ENCODE measurements around the gene DOK4. TPM values are rescaled to one million over a fixed set of nuclear protein-coding genes. Genes with fewer than 3 reads are reported as not detected.
A peak's percentile ranks its signal among the peaks of the same experiment; 100 is the strongest.
"Not testable (repeated sequence)": the region's sequence is repeated elsewhere in the genome, so short reads cannot be mapped to it uniquely, and the experiment has no call there.

DOK4 gene
- total RNA-seq, 2 experiments from 2014 or later = 4.8 to 6.4 TPM

DNA sequence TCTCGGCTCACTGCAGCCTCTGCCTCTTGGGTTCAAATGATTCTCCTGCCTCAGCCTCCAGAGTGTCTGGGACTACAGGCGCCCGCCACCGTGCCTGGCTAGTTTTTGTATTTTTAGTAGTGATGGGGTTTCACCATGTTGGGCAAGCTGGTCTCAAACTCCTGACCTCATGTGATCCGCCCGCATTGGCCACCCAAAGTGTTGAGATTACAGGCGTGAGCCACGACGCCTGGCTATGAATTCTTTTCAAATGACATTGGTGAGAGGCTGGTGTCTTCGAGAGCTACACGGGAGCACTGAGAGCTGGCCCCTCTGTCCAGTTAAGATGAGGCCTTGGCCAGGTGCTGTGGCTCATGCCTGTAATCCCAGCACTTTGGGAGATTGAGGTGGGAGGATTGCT is 13.6 kb upstream of the DOK4 start:
- H3K4me3 Mint-ChIP-seq; DNase-seq; H3K9me3 Mint-ChIP-seq (ENCODE audit: insufficient read depth); H3K36me3 Mint-ChIP-seq (ENCODE audit: low read depth); H3K27me3 Mint-ChIP-seq (ENCODE audit: low read depth): not testable (repeated sequence)
- peaks cover 17% of the 10 kb centered on the region for H3K4me1 Mint-ChIP-seq (ENCODE audit: low read depth)
- ChIA-PET CTCF (interaction anchor here (1.2 to 2.7 kb wide), 4 partner anchors 12 to 37 kb away, joined by 4 to 17 read pairs (median 8); partner anchors contain the start of gene POLR2C), POLR2A (interaction anchor here (0.6 to 0.7 kb wide), 2 partner anchors 13 to 38 kb away, joined by 3 read pairs; partner anchors contain the start of genes DOK4 and POLR2C)
- ATAC-seq = peak; percentile 12
- peak overlapping the region; percentile 60 for H3K27ac Mint-ChIP-seq

DNA sequence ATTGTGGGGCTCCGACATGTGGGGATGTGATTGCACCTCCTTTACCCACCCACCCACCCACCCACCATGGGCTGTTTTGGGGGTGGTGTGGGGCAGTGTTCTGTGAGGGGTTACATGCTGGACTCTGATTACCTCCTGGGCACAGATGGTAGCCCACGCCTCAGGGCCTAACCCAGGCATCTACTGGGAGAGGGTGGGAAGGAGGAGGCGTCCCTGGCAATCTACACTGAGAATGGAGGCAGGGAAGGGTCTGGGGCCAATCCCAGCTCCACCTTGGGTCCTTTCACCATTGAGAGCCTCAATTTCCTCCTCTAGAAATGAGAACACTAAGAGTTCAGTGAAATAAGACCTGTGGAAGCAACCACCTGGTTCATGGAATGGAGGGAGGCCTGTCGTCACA is 11.7 kb upstream of the DOK4 start:
- Mint-ChIP-seq H3K4me3 (no peak overlapping the region), H3K36me3 (ENCODE audit: low read depth) (no peaks in the 10 kb centered on the region), H3K27ac (no peak overlapping the region), H3K9me3 (ENCODE audit: insufficient read depth) (no peaks in the 10 kb centered on the region), H3K4me1 (ENCODE audit: low read depth) (peaks cover 17% of the 10 kb centered on the region), H3K27me3 (ENCODE audit: low read depth) (peaks cover 14% of the 10 kb centered on the region)
- POLR2A ChIA-PET = no interaction called here
- ATAC-seq (no peak), DNase-seq (no peak)
- CTCF ChIA-PET = no interaction called here

DNA sequence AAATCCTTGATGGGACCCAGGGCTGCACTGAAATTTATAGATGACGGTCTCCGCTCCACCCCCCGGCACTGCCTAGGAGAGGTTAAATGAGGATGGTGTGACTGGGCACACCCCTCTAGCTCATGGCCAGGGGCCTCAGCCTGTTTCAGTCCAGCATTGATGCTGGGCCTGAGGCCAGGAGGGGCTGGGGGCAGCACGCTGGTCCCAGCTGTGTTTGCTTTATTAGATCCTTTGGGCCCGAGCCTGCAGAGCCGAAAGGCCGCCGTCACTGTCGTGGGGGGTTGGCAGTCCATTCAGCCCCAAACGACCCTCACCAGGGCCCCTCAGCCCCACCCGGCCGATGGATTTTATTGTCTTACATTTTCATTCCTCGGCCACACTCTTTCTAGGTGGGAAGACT is 10.8 kb upstream of the DOK4 start:
- Mint-ChIP-seq H3K4me1 (ENCODE audit: low read depth) (peaks cover 17% of the 10 kb centered on the region), H3K9me3 (ENCODE audit: insufficient read depth) (no peaks in the 10 kb centered on the region), H3K27me3 (ENCODE audit: low read depth) (peaks cover 16% of the 10 kb centered on the region), H3K4me3 (no peak overlapping the region), H3K36me3 (ENCODE audit: low read depth) (no peaks in the 10 kb centered on the region), H3K27ac (no peak overlapping the region)
- DNase-seq = no peak
- no peak for ATAC-seq
- CTCF ChIA-PET = no interaction called here
- POLR2A ChIA-PET = no interaction called here

DNA sequence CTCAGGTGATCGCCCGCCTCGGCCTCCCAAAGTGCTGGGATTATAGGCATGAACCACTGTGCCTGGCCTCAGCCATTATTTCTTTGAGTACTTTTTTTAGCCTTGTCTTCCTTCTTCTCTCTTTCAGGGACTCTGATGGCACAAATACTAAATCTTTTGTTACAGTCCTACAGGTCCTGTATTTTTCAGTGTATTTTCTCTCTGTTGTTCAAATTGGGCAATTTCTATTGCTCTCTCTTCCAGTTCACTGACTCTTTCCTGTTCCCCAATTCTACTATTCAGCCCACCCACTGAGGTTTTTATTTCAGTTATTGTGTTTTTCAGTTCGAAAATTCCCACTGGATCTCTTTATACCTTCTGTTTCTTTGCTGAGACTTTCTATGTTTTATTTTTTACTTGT is 7.5 kb upstream of the DOK4 start:
- peaks cover 28% of the 10 kb centered on the region for H3K27me3 Mint-ChIP-seq (ENCODE audit: low read depth)
- H3K4me1 Mint-ChIP-seq (ENCODE audit: low read depth) = peaks cover 2% of the 10 kb centered on the region
- H3K27ac Mint-ChIP-seq = no peak overlapping the region
- H3K36me3 Mint-ChIP-seq (ENCODE audit: low read depth) = no peaks in the 10 kb centered on the region
- ChIA-PET CTCF (no interaction called here), POLR2A (no interaction called here)
- H3K9me3 Mint-ChIP-seq (ENCODE audit: insufficient read depth) = no peaks in the 10 kb centered on the region
- DNase-seq (no peak), ATAC-seq (no peak)
- H3K4me3 Mint-ChIP-seq = no peak overlapping the region

DNA sequence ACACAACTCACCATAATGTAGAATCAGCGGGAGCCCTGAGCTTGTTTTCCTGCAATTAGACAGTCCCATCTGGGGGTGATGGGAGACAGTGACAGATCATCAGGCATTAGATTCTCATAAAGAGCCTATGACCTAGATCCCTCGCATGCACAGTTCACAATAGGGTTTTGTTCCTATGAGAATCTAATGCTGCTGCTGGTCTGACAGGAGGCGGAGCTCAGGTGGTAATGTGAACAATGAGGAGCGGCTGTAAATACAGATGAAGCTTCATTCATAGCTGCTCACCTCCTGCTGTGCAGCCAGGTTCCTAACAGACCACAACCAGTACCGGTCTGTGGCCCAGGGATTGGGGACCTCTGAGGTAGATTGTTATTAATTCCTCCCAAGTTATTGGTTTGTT is 2.9 kb upstream of the DOK4 start:
- CTCF ChIA-PET = interaction anchor here (1.2 to 6.5 kb wide), 4 partner anchors 14 to 70 kb away, joined by 5 to 43 read pairs (median 25); partner anchors contain the start of gene POLR2C

DNA sequence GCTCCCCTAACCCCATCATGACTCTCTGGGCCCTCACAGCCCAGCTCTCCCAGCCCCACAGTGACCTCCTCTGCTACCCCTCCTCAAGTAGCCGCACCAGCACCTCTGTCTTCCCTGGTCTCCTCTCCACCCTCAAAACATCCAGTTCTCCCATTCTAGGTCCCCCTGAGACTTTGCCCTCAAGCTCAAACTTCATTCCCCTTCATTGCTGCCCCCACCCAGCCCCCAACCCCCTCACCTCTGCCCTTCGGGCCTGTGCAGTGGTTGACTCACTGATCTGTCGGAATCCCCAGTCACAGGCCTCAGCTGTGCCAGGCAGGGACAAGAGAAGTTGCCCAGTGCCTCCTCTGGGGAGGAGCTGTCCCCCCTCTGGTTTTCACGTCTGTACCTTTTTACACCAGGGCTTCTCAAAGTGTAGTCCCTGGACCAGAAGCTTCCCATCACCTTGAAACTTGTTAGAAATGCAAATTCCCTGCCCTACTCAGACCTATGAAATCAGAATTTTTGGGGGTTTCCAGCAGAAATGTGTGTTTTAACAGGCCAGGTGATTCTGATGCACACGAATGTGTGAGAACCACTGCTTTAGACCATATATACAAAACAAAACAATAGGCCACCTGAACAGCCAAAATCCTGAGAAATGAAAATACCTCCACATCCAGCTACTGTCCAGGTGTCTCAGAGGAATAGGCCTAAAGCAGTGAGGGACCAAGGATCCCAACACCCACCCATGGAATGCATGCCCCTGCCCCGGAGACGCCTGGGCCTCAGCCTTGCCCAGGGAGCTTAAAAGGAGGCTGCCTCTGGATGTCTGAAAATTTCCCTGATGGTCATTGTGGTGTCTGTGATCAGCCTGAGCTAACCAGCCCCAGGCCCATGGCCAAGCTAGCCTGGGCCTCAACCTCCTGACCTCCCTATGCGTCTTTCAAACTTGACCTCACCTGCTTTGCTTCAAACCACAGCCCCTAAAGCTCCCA is 853 bp upstream of the DOK4 start:
- CTCF ChIA-PET = interaction anchor here (0.8 to 6.5 kb wide), 10 partner anchors 9 to 70 kb away, joined by 3 to 43 read pairs (median 6); partner anchors contain the start of genes ADGRG5 and POLR2C
- H3K36me3 Mint-ChIP-seq (ENCODE audit: low read depth) = no peaks in the 10 kb centered on the region

More for the DNA sequence above, 2.9 kb upstream of the DOK4 start:
- Mint-ChIP-seq H3K27me3 (ENCODE audit: low read depth) (peaks cover 18% of the 10 kb centered on the region), H3K4me1 (ENCODE audit: low read depth) (peaks cover 19% of the 10 kb centered on the region), H3K27ac (no peak overlapping the region), H3K9me3 (ENCODE audit: insufficient read depth) (no peaks in the 10 kb centered on the region), H3K36me3 (ENCODE audit: low read depth) (no peaks in the 10 kb centered on the region), H3K4me3 (no peak overlapping the region)
- POLR2A ChIA-PET = interaction anchor here (0.8 kb wide), 1 partner anchor 42 kb away, joined by 3 read pairs; no protein-coding TSS in a partner anchor
- ATAC-seq (no peak), DNase-seq (no peak)

GRCh38 chr16:57485091-57485915 is 990 bp downstream of the DOK4 start:
- Mint-ChIP-seq H3K27ac (no peak overlapping the region), H3K9me3 (ENCODE audit: insufficient read depth) (no peaks in the 10 kb centered on the region), H3K27me3 (ENCODE audit: low read depth) (peaks cover 4% of the 10 kb centered on the region), H3K4me1 (ENCODE audit: low read depth) (peaks cover 19% of the 10 kb centered on the region), H3K36me3 (ENCODE audit: low read depth) (no peaks in the 10 kb centered on the region), H3K4me3 (peak overlapping the region; percentile 76)
- ChIA-PET CTCF (interaction anchor here (0.6 to 6.5 kb wide), 6 partner anchors 10 to 57 kb away, joined by 3 to 43 read pairs (median 16); partner anchors contain the start of genes ADGRG5, CIAPIN1, COQ9 and POLR2C), POLR2A (interaction anchor here (1.1 to 3.3 kb wide), 4 partner anchors 23 to 52 kb away, joined by 5 to 12 read pairs (median 8); partner anchors contain the start of genes CIAPIN1, COQ9 and POLR2C)
- ATAC-seq = no peak
- DNase-seq = no peak

More for the DNA sequence above, 853 bp upstream of the DOK4 start:
- peaks cover 19% of the 10 kb centered on the region for H3K4me1 Mint-ChIP-seq (ENCODE audit: low read depth)
- H3K27me3 Mint-ChIP-seq (ENCODE audit: low read depth) = peaks cover 12% of the 10 kb centered on the region
- peak overlapping the region; percentile 76 for H3K27ac Mint-ChIP-seq
- no peak for ATAC-seq
- peak overlapping the region; percentile 69 for H3K4me3 Mint-ChIP-seq
- POLR2A ChIA-PET = interaction anchor here (0.6 to 3.3 kb wide), 8 partner anchors 13 to 778 kb away, joined by 3 to 12 read pairs (median 4); partner anchors contain the start of genes CIAPIN1, COQ9 and POLR2C
- no peaks in the 10 kb centered on the region for H3K9me3 Mint-ChIP-seq (ENCODE audit: insufficient read depth)
- no peak for DNase-seq

- ATAC-seq (no peak), DNase-seq (no peak)
- Mint-ChIP-seq H3K9me3 (ENCODE audit: insufficient read depth) (no peaks in the 10 kb centered on the region), H3K27ac (no peak overlapping the region), H3K36me3 (ENCODE audit: low read depth) (no peaks in the 10 kb centered on the region), H3K4me1 (ENCODE audit: low read depth) (peaks cover 18% of the 10 kb centered on the region), H3K4me3 (no peak overlapping the region), H3K27me3 (ENCODE audit: low read depth) (peaks cover 1% of the 10 kb centered on the region)
- POLR2A ChIA-PET = interaction anchor here (3.3 kb wide), 1 partner anchor 22 kb away, joined by 12 read pairs; the partner anchor contains the start of gene POLR2C
- CTCF ChIA-PET = interaction anchor here (6.5 kb wide), 1 partner anchor 9 kb away, joined by 23 read pairs; no protein-coding TSS in a partner anchor
Measured at GRCh38 chr16:57484515-57485005, 1.7 kb downstream of the DOK4 start.

DNA sequence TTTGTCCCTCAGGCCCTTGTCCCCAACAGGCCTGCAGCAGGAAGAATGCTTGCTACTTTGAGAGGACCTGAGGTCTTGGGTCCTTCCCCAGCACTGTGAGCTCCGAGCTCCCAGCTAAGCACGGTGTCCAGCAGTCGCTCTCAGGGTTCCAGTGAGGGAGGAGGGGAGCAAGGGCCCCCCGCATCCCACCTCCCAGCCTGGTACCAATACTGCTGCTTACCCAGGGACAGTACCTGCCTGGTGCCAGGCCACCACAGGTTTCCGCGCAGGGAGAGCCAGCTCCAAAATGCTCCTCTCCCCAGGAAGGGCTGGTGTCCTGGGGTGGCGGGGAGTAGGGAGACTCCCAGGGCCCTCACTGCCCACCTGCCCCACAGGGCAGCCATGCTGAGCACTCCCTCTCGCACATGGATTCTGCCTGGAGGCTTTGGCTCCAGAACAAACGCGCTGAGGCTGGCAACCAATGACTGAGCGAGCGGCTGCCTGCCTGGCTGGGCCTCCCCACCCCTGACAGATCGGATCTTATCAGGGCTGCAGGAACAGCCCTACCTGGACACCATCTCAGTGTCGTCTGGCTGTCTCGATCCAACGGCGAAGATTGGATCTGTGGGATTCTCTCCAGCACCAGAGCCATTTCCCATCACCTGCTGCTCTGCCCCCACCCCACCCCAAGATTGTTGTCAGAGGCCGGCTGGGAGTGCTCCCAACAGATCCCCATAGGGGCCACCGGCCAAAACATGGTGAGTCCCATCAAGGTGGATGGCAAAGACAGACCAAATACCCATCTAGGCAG is 2.4 kb downstream of the DOK4 start:
- ChIA-PET POLR2A (no interaction called here), CTCF (interaction anchor here (0.9 to 6.5 kb wide), 4 partner anchors 8 to 66 kb away, joined by 3 to 23 read pairs (median 4); no protein-coding TSS in a partner anchor)
- peaks cover 2% of the 10 kb centered on the region for H3K36me3 Mint-ChIP-seq (ENCODE audit: low read depth)
- no peak for DNase-seq
- peaks cover 16% of the 10 kb centered on the region for H3K4me1 Mint-ChIP-seq (ENCODE audit: low read depth)
- H3K27ac Mint-ChIP-seq = no peak overlapping the region
- no peaks in the 10 kb centered on the region for H3K27me3 Mint-ChIP-seq (ENCODE audit: low read depth)
- H3K9me3 Mint-ChIP-seq (ENCODE audit: insufficient read depth) = no peaks in the 10 kb centered on the region
- ATAC-seq = no peak
- H3K4me3 Mint-ChIP-seq = no peak overlapping the region

- no peaks in the 10 kb centered on the region for H3K9me3 Mint-ChIP-seq (ENCODE audit: insufficient read depth)
- H3K4me3 Mint-ChIP-seq = no peak overlapping the region
- H3K36me3 Mint-ChIP-seq (ENCODE audit: low read depth) = peaks cover 2% of the 10 kb centered on the region
- H3K27me3 Mint-ChIP-seq (ENCODE audit: low read depth) = no peaks in the 10 kb centered on the region
- no peak for DNase-seq
- no peak for ATAC-seq
- H3K27ac Mint-ChIP-seq = no peak overlapping the region
- H3K4me1 Mint-ChIP-seq (ENCODE audit: low read depth) = peaks cover 16% of the 10 kb centered on the region
- CTCF ChIA-PET = interaction anchor here (0.9 to 1.5 kb wide), 4 partner anchors 8 to 65 kb away, joined by 3 to 5 read pairs (median 4); no protein-coding TSS in a partner anchor
- POLR2A ChIA-PET = no interaction called here
Measured at GRCh38 chr16:57482845-57483545, 3.3 kb downstream of the DOK4 start.
